ENCODE data around the gene CRYBA4.
"Not testable (repeated sequence)": the region's sequence is repeated elsewhere in the genome, so short reads cannot be mapped to it uniquely, and the experiment has no call there.

The CRYBA4 gene

DNA sequence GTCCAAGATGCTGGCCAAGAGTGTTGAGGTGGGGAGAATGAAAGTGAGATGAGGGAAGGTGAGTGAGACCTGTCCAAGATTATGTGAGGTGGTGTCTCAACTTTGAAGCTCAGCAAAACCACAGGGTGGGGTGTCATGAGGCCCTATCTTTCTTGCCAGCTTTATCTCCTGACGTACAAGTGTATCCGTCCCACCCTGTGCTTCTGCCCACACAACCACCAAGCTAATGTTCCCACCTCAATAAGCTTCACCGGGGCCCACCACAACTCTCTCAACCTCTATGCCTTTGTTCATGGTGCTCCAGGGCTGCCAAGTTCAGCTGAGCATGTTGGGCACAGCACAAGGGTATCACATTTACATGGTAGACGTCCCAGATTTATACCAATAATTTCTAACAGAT lies 24.7 kb upstream of the CRYBA4 start:
- DNase-seq (ENCODE audit: low read depth), result no peak

- DNase-seq (ENCODE audit: low read depth), result no peak
Measured at GRCh38 chr22:26597480-26597879, 24.3 kb upstream of the CRYBA4 start.

- DNase-seq (ENCODE audit: low read depth), result no peak
Measured at GRCh38 chr22:26599505-26599904, 22.3 kb upstream of the CRYBA4 start.

GRCh38 chr22:26601726-26602125 lies 20.0 kb upstream of the CRYBA4 start:
- no peak for DNase-seq (ENCODE audit: low read depth)

DNA sequence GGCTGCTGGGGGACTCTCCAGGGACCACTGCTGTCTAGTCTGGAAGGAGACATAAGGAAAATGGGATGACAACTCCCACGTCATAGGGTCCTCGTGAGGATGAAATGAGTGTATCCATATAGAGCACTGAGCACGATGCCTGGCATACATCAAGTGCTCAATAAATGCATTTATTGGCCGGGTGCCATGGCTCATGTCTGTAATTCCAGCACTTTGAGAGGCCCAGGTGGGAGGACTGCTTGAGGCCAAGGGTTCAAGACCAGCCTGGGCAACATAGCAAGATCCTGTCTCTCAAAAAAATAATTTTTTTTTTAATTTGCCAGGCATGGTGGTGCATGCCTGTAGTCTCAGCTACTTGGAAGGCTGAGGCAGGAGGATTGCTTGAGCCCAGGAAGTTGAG lies 19.6 kb upstream of the CRYBA4 start:
- no peak for DNase-seq (ENCODE audit: low read depth)

- no peak for DNase-seq (ENCODE audit: low read depth)
Measured at GRCh38 chr22:26604368-26604767, 17.4 kb upstream of the CRYBA4 start.

GRCh38 chr22:26606611-26607010 lies 15.2 kb upstream of the CRYBA4 start:
- peak; percentile 86 for DNase-seq (ENCODE audit: low read depth)

GRCh38 chr22:26608129-26608528 lies 13.6 kb upstream of the CRYBA4 start:
- DNase-seq (ENCODE audit: low read depth), result no peak

- DNase-seq (ENCODE audit: low read depth), result no peak
Measured at GRCh38 chr22:26609287-26609686, 12.5 kb upstream of the CRYBA4 start.

GRCh38 chr22:26610072-26610958 lies 11.4 kb upstream of the CRYBA4 start:
- peak; percentile 24 for DNase-seq (ENCODE audit: low read depth)

DNA sequence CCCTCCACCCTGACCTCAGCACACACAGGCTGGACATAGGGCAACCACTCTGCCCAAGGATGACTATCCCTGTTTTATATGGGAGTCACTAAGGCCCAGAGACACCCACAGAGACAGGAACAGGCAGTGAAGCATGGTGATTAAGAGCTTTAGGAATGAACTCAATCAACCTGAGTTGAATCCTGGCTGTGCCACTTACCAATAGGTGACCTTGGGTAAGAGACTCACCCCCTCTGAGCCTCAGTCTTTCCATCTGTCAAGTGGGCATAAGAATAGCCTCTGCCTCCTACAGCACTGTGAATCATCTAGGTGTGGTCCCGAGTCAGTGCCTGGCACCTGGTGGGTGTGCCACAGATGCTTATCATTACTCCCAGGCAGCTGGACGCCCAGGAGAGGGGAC lies 10.8 kb upstream of the CRYBA4 start:
- DNase-seq (ENCODE audit: low read depth), result no peak

- DNase-seq (ENCODE audit: low read depth), result no peak
Measured at GRCh38 chr22:26612652-26613051, 9.1 kb upstream of the CRYBA4 start.

- not testable (repeated sequence) for DNase-seq (ENCODE audit: low read depth)
Measured at GRCh38 chr22:26613753-26614152, 8.0 kb upstream of the CRYBA4 start.

- DNase-seq (ENCODE audit: low read depth), result no peak
Measured at GRCh38 chr22:26614322-26614721, 7.4 kb upstream of the CRYBA4 start.

GRCh38 chr22:26615149-26615548 lies 6.6 kb upstream of the CRYBA4 start:
- no peak for DNase-seq (ENCODE audit: low read depth)

- no peak for DNase-seq (ENCODE audit: low read depth)
Measured at GRCh38 chr22:26615830-26616435, 5.8 kb upstream of the CRYBA4 start.

DNA sequence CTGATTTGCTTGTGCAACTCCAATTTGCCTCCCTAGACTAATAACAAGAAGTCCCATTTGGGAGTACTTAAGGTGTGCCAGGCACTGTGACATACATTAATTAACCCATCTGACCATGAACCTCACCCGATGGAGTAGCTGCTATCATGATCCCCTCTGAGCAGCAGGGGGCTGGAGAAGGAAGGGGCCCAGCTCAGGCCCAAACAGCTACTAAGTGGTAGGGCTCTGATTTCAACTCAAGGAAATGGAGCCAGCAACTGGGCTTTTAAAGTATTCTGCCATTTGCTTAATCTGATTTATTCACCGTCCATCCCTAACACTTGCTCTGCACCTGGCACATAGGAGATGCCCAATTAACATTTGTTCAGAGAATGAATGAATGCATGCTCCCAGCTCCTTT lies 5.1 kb upstream of the CRYBA4 start:
- no peak for DNase-seq (ENCODE audit: low read depth)

DNA sequence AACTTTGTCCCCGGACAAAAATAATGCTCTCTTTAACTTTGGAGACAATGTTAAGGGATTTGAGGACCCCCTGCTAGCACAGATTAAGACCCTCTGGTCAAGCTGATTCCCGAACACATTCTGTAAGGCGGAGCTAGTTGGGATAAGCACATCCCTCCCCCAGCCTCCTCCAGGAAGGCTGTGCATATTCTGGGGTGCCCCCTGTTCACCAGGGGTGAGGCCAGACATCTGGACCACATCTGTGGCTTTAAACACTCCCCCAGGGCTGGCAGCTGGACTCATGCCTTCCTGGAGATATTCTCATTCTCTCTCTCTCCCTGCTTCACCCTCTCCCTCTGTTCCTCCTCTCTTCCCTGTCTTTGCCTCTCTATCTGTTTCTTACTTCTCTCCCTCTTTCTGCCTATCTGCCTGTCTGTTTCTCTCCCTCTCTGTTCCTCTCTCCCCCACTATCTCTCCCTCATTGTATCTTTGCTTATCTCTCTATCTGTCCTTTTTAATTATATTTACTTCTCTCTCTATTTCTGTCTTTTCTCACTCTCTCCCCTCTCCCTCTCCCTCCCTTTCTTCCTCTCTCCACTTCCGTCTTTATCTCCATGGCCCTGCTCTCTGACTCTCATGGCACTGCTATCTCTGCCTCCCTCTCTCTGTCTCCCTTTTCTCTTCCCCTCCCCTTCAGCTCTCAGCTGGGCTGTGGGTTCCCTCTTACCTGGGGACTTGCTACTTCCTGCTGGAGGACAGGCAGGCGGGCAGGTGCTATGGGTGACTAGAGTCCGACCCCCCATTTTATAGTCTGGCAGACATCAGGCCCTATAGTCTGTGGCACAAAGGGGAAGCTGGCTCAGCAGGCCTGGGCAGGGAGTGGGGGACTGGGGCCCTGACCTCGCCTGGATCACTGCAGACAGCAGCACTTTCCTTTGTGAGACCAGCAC lies 4.2 kb upstream of the CRYBA4 start, which contains the start of gene CRYBB1:
Gene CRYBB1 (minus strand): TSS at position 757 of the 929 bp plus-strand sequence. CDS start 1,708 bp downstream, outside the sequence.
- DNase-seq (ENCODE audit: low read depth), result no peak

- DNase-seq (ENCODE audit: low read depth), result no peak
Measured at GRCh38 chr22:26618455-26618854, 3.3 kb upstream of the CRYBA4 start.

- DNase-seq (ENCODE audit: low read depth), result no peak
Measured at GRCh38 chr22:26619510-26619909, 2.3 kb upstream of the CRYBA4 start.

- no peak for DNase-seq (ENCODE audit: low read depth)
Measured at GRCh38 chr22:26620197-26620596, 1.6 kb upstream of the CRYBA4 start.

GRCh38 chr22:26623984-26624383 lies 2.2 kb downstream of the CRYBA4 start:
- no peak for DNase-seq (ENCODE audit: low read depth)
